OCI-LY3 (cell line): Measurements from ENCODE around the gene ZNF648.

Experiments used
- CTCF ChIP-seq: fragments of 200-600, 300-600 bp; sonication (generic); IDR thresholded peaks from 2 replicates; pipeline ENCODE4 v1.5.1; 2014; ENCODE audit warnings: antibody characterized with exemption, low read length, low read depth
- EZH2phosphoT487 ChIP-seq: fragments of 200-600 bp; shearing (Covaris generic); IDR thresholded peaks from 2 replicates; pipeline ENCODE4 v1.6.1; 2018; ENCODE audit warnings: antibody characterized with exemption, mixed run types, low read depth

DNA sequence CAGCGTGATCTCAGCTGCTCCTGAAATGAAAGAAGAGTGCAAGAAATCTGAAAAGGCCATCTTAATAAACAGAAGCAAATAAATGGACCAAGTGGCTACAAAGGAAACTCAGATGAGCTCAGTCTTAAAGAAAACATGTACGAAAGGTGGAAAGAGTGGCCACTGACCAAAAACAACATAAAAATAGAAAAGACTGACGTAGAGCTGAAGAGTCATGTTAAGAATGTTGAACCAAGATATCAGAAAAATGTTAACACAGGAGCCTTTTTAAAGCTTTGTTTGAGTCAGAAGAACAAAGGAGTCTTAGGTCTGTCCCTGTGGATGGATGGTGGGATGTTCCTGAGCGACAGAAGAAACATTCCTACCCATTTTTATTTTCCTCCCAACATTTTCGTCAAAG, 30.8 kb upstream of the ZNF648 start:
- no peak for TF ChIP-seq CTCF
- no peak for TF ChIP-seq EZH2phosphoT487
